GM19043 (cell line): ENCODE measurements around the gene GRIN2C.

ENCODE experiments used
- ATAC-seq: cut with Tn5 transposase; IDR thresholded peaks from one replicate; pipeline ENCODE4 v1.9.1; 2021; ENCODE audit warnings: low read depth; ENCODE audit not compliant: unreplicated experiment

GRIN2C gene

GRCh38 chr17:74804683-74805082 is 55.0 kb downstream of the GRIN2C start:
- no peak for ATAC-seq

GRCh38 chr17:74803971-74804370 is 55.7 kb downstream of the GRIN2C start:
- ATAC-seq: no peak

- no peak for ATAC-seq
Measured at GRCh38 chr17:74803388-74803930, 56.2 kb downstream of the GRIN2C start.

GRCh38 chr17:74801896-74802295 is 57.8 kb downstream of the GRIN2C start:
- no peak for ATAC-seq

- no peak for ATAC-seq
Measured at GRCh38 chr17:74800531-74800930, 59.2 kb downstream of the GRIN2C start.

GRCh38 chr17:74799097-74799496 is 60.6 kb downstream of the GRIN2C start:
- no peak for ATAC-seq

GRCh38 chr17:74798239-74798707 is 61.4 kb downstream of the GRIN2C start:
- no peak for ATAC-seq

GRCh38 chr17:74797824-74798223 is 61.9 kb downstream of the GRIN2C start:
- ATAC-seq: no peak

- ATAC-seq: no peak
Measured at GRCh38 chr17:74796866-74797265, 62.8 kb downstream of the GRIN2C start.

GRCh38 chr17:74796211-74796610 is 63.5 kb downstream of the GRIN2C start:
- no peak for ATAC-seq

- no peak for ATAC-seq
Measured at GRCh38 chr17:74795327-74796020, 64.2 kb downstream of the GRIN2C start.

GRCh38 chr17:74792586-74793105 is 67.0 kb downstream of the GRIN2C start:
- ATAC-seq: no peak
